HEK293 (cell line): ENCODE results near the gene RACGAP1.
A peak's percentile ranks its signal among the peaks of the same experiment; 100 is the strongest.

Experiments
- GLI2 ChIP-seq: fragments of 450-650 bp; formaldehyde crosslinking; IDR thresholded peaks from 2 replicates; pipeline ENCODE4; 2017; ENCODE audit warnings: missing biosample characterization, missing genetic modification characterization, low read depth, borderline replicate concordance
- MEIS1 ChIP-seq: sonication (generic); formaldehyde crosslinking; IDR thresholded peaks from 2 replicates; pipeline ENCODE4 v1.8.1; 2022; ENCODE audit warnings: missing genetic modification reagents, mild to moderate bottlenecking, borderline replicate concordance
- REST ChIP-seq: fragments of 450-650 bp; formaldehyde crosslinking; IDR thresholded peaks from 2 replicates; pipeline ENCODE4 v1.5.1; 2016; ENCODE audit warnings: missing biosample characterization, missing genetic modification characterization
- ZFP3 ChIP-seq: fragments of 450-650 bp; formaldehyde crosslinking; IDR thresholded peaks from 2 replicates; pipeline ENCODE4 v1.5.1; 2016; ENCODE audit warnings: low read depth, missing biosample characterization, missing genetic modification characterization
- ZNF280D ChIP-seq: fragments of 450-650 bp; formaldehyde crosslinking; IDR thresholded peaks from 2 replicates; pipeline ENCODE4 v1.5.1; 2016; ENCODE audit warnings: missing biosample characterization, missing genetic modification characterization
- ZNF335 ChIP-seq: fragments of 450-650 bp; formaldehyde crosslinking; conservative IDR thresholded peaks from 2 replicates; pipeline ENCODE4 v1.5.1; 2016; ENCODE audit warnings: missing biosample characterization, missing genetic modification characterization
- ZNF37A ChIP-seq: fragments of 450-650 bp; IDR thresholded peaks from 2 replicates; pipeline ENCODE4 v1.5.1; 2018; ENCODE audit warnings: missing biosample characterization, missing genetic modification characterization
- ZNF423 ChIP-seq: fragments of 450-650 bp; formaldehyde crosslinking; IDR thresholded peaks from 2 replicates; pipeline ENCODE4 v1.5.1; 2016; ENCODE audit warnings: missing biosample characterization, missing genetic modification characterization
- ZNF449 ChIP-seq: fragments of 450-650 bp; formaldehyde crosslinking; IDR thresholded peaks from 2 replicates; pipeline ENCODE4 v1.5.1; 2017; ENCODE audit warnings: missing biosample characterization, mild to moderate bottlenecking, missing genetic modification characterization, moderate library complexity
- ZNF544 ChIP-seq: fragments of 450-650 bp; formaldehyde crosslinking; IDR thresholded peaks from 2 replicates; pipeline ENCODE4 v1.5.0; 2017; ENCODE audit warnings: missing biosample characterization, missing genetic modification characterization
- ZNF558 ChIP-seq: fragments of 450-650 bp; formaldehyde crosslinking; IDR thresholded peaks from 2 replicates; pipeline ENCODE4 v1.5.1; 2016; ENCODE audit warnings: missing biosample characterization, missing genetic modification characterization
- ZNF580 ChIP-seq: fragments of 450-650 bp; formaldehyde crosslinking; IDR thresholded peaks from 2 replicates; pipeline ENCODE4 v1.5.1; 2016; ENCODE audit warnings: missing biosample characterization, missing genetic modification characterization
- ZNF600 ChIP-seq: fragments of 450-650 bp; formaldehyde crosslinking; IDR thresholded peaks from 2 replicates; pipeline ENCODE4 v1.5.1; 2016; ENCODE audit warnings: missing biosample characterization, missing genetic modification characterization
- ZNF621 ChIP-seq: fragments of 450-650 bp; formaldehyde crosslinking; IDR thresholded peaks from 2 replicates; pipeline ENCODE4 v1.5.1; 2017; ENCODE audit warnings: missing biosample characterization, missing genetic modification characterization
- ZNF645 ChIP-seq: fragments of 450-650 bp; formaldehyde crosslinking; IDR thresholded peaks from 2 replicates; pipeline ENCODE4; 2016; ENCODE audit warnings: missing biosample characterization, missing genetic modification characterization
- ZNF792 ChIP-seq: fragments of 450-650 bp; formaldehyde crosslinking; IDR thresholded peaks from 2 replicates; pipeline ENCODE4 v1.5.1; 2016; ENCODE audit warnings: missing biosample characterization, missing genetic modification characterization
- ZSCAN18 ChIP-seq: fragments of 450-650 bp; formaldehyde crosslinking; IDR thresholded peaks from 2 replicates; pipeline ENCODE4 v1.5.1; 2016; ENCODE audit warnings: missing biosample characterization, missing genetic modification characterization
- ZXDB ChIP-seq: fragments of 450-650 bp; formaldehyde crosslinking; IDR thresholded peaks from 2 replicates; pipeline ENCODE4 v1.5.1; 2016; ENCODE audit warnings: missing biosample characterization, missing genetic modification characterization

The RACGAP1 gene

GRCh38 chr12:50019524-50019923 is 5.8 kb downstream of the RACGAP1 start (continued):
- TF ChIP-seq REST (tag by site-specific recombination) (0 out of 2 replicates have a peak, but pooled peaks have one; percentile 23), ZNF37A (tag by site-specific recombination) (no peak), ZFP3 (no peak), ZNF335 (tag by site-specific recombination) (no peak), ZNF423 (tag by site-specific recombination) (no peak), ZNF580 (tag by site-specific recombination) (no peak), ZNF544 (no peak), ZNF645 (tag by site-specific recombination) (no peak), ZNF449 (tag by site-specific recombination) (no peak), ZXDB (0 out of 2 replicates have a peak, but pooled peaks have one; percentile 12), MEIS1 (CRISPR knock-in tag) (no peak), ZNF558 (tag by site-specific recombination) (no peak; the same call in 1 of the 2 replicates), GLI2 (tag by site-specific recombination) (no peak), ZNF621 (no peak), ZSCAN18 (tag by site-specific recombination) (no peak), ZNF280D (tag by site-specific recombination) (no peak), ZNF792 (no peak), ZNF600 (tag by site-specific recombination) (no peak)
